H1 (cell line): ENCODE measurements around the gene TSPAN16. TPM values are rescaled to one million over a fixed set of nuclear protein-coding genes. Genes with fewer than 3 reads are reported as not detected.

ENCODE experiments used
- CTCF ChIA-PET: fragments of 300-600 bp; sonication (Branson Sonifier 250); formaldehyde crosslinking; loops from one replicate; lab custom pipeline; 2021; ENCODE audit not compliant: partially characterized antibody; lab: Charles Lee
- POLR2A ChIA-PET: fragments of 300-600 bp; sonication (Branson Sonifier 250); formaldehyde crosslinking; loops from one replicate; lab custom pipeline; 2021; ENCODE audit warnings: inconsistent platforms; ENCODE audit not compliant: partially characterized antibody; lab: Charles Lee
- DNase-seq, 2 experiments: peaks; one replicate each; pipeline versions ENCODE4 v3.0.0 to v3.0.0-alpha.2; 2010 to 2022; ENCODE audit warnings: low spot score in 2 of 2, low read depth in 1 of 2, mixed read lengths in 1 of 2
- FAIRE-seq: peaks from 2 replicates; lab custom pipeline; 2011; peaks lifted over from hg19 to GRCh38; lab: Jason Lieb, UNC
- H2AFZ ChIP-seq: 2 replicates; pipeline ENCODE4 v1.8.1; 2012; ENCODE audit warnings: low read length, inconsistent platforms
- H2AK5ac ChIP-seq: 2 replicates; pipeline ENCODE4 v1.6.1; 2013; ENCODE audit warnings: low read depth, low read length
- H2BK120ac ChIP-seq: replicated peaks from 2 replicates; pipeline ENCODE3; 2013; ENCODE audit warnings: low read depth, low read length, inconsistent platforms
- H2BK12ac ChIP-seq: 2 replicates; pipeline ENCODE4 v1.6.1; 2013; ENCODE audit warnings: low read depth, low read length
- H2BK15ac ChIP-seq: 2 replicates; pipeline ENCODE4 v1.6.1; 2013; ENCODE audit warnings: low read length
- H2BK20ac ChIP-seq: 2 replicates; pipeline ENCODE4 v1.6.1; 2013; ENCODE audit warnings: low read length
- H2BK5ac ChIP-seq: 2 replicates; pipeline ENCODE4 v1.6.1; 2013; ENCODE audit warnings: low read depth, low read length
- H3K14ac ChIP-seq: 2 replicates; pipeline ENCODE4 v1.6.1; 2013; ENCODE audit warnings: inconsistent platforms; ENCODE audit not compliant: insufficient read length
- H3K18ac ChIP-seq: 2 replicates; pipeline ENCODE4 v1.6.1; 2013; ENCODE audit warnings: low read length; ENCODE audit errors: extremely low read depth
- H3K23ac ChIP-seq: 2 replicates; pipeline ENCODE4 v1.6.1; 2013; ENCODE audit warnings: inconsistent platforms; ENCODE audit not compliant: insufficient read length
- H3K23me2 ChIP-seq: 2 replicates; pipeline ENCODE4 v1.6.1; 2013; ENCODE audit warnings: low read depth, low read length
- H3K27ac ChIP-seq: 2 replicates; pipeline ENCODE4 v1.6.1; 2011; ENCODE audit warnings: low read depth, low read length, inconsistent platforms
- H3K27me3 ChIP-seq, 4 experiments: replicated peaks in 1 of 4; 1 replicate in 1 of 4; 2 replicates in 3 of 4; pipeline versions ENCODE4 v1.6.1 to v1.8.1; 2011 to 2013; ENCODE audit warnings: low read length in 3 of 4, mild to moderate bottlenecking in 3 of 4, inconsistent platforms in 2 of 4, mixed read lengths in 2 of 4, moderate library complexity in 1 of 4; ENCODE audit not compliant: control insufficient read depth in 3 of 4, insufficient read depth in 3 of 4; ENCODE audit errors: extremely low read depth in 1 of 4
- H3K36me3 ChIP-seq, 4 experiments: 2 replicates each; pipeline versions ENCODE4 v1.6.1 to v1.8.1; 2011 to 2013; ENCODE audit warnings: mild to moderate bottlenecking in 4 of 4, low read length in 3 of 4, moderate library complexity in 2 of 4, control low read depth in 1 of 4, inconsistent platforms in 1 of 4; ENCODE audit not compliant: insufficient read depth in 4 of 4, control insufficient read depth in 2 of 4
- H3K4ac ChIP-seq: replicated peaks from 2 replicates; pipeline ENCODE3; 2013; ENCODE audit warnings: low read length, low read depth, mixed read lengths, inconsistent platforms; ENCODE audit not compliant: insufficient read length
- H3K4me1 ChIP-seq, 4 experiments: replicated peaks in 1 of 4; 1 replicate in 1 of 4; 2 replicates in 3 of 4; pipeline versions ENCODE4 v1.6.1 to v1.8.1; 2011 to 2013; ENCODE audit warnings: low read length in 3 of 4, inconsistent platforms in 2 of 4, mixed read lengths in 1 of 4; ENCODE audit not compliant: insufficient read depth in 4 of 4, control insufficient read depth in 3 of 4
- H3K4me2 ChIP-seq, 2 experiments: 2 replicates each; pipeline versions ENCODE4 v1.6.1 to v1.8.1; 2011 to 2013; ENCODE audit warnings: low read depth in 2 of 2, low read length in 2 of 2, control low read depth in 1 of 2, inconsistent platforms in 1 of 2, mild to moderate bottlenecking in 1 of 2; ENCODE audit not compliant: insufficient read depth in 1 of 2
- H3K4me3 ChIP-seq, 4 experiments: fragments of 200-600, 300-600 bp in 1 of 4; sonication (generic), shearing (Covaris generic), sonication (Bioruptor Twin) in 1 of 4; 2 replicates each; pipeline versions ENCODE4 v1.5.1 to v1.8.1; 2011 to 2016; ENCODE audit warnings: low read length in 4 of 4, low read depth in 3 of 4, control low read depth in 2 of 4, inconsistent platforms in 2 of 4, mild to moderate bottlenecking in 2 of 4, mixed read lengths in 1 of 4, moderate library complexity in 1 of 4; ENCODE audit not compliant: insufficient read depth in 2 of 4; ENCODE audit errors: extremely low read depth in 1 of 4
- H3K56ac ChIP-seq: replicated peaks from 2 replicates; pipeline ENCODE3; 2013; ENCODE audit warnings: low read depth, mild to moderate bottlenecking, mixed read lengths, low read length, inconsistent platforms; ENCODE audit not compliant: insufficient read length
- H3K79me1 ChIP-seq: 2 replicates; pipeline ENCODE4 v1.6.1; 2013; ENCODE audit warnings: low read depth, low read length, control low read depth
- H3K79me2 ChIP-seq, 2 experiments: 2 replicates each; pipeline versions ENCODE4 v1.6.1 to v1.8.1; 2012 to 2013; ENCODE audit warnings: low read length in 2 of 2, mild to moderate bottlenecking in 2 of 2, inconsistent platforms in 1 of 2; ENCODE audit not compliant: insufficient read depth in 2 of 2, control insufficient read depth in 1 of 2
- H3K9ac ChIP-seq, 4 experiments: replicated peaks in 1 of 4; 1 replicate in 1 of 4; 2 replicates in 3 of 4; pipeline versions ENCODE4 v1.6.1 to v1.8.1; 2011 to 2013; ENCODE audit warnings: low read depth in 3 of 4, low read length in 3 of 4, control low read depth in 2 of 4, mild to moderate bottlenecking in 2 of 4, moderate library complexity in 2 of 4, inconsistent platforms in 1 of 4; ENCODE audit errors: extremely low read depth in 1 of 4
- H3K9me3 ChIP-seq, 2 experiments: 2 replicates each; pipeline versions ENCODE4 v1.6.1 to v1.8.1; 2012 to 2013; ENCODE audit warnings: mild to moderate bottlenecking in 2 of 2, moderate library complexity in 2 of 2, control low read depth in 1 of 2, inconsistent platforms in 1 of 2, low read depth in 1 of 2, low read length in 1 of 2, mixed read lengths in 1 of 2; ENCODE audit not compliant: insufficient read depth in 2 of 2
- H4K20me1 ChIP-seq, 2 experiments: replicated peaks in 1 of 2; 2 replicates each; pipeline versions ENCODE3 to v1.8.1; 2011 to 2013; ENCODE audit warnings: inconsistent platforms in 2 of 2, low read length in 2 of 2, mild to moderate bottlenecking in 1 of 2; ENCODE audit not compliant: insufficient read depth in 2 of 2, control insufficient read depth in 1 of 2
- H4K5ac ChIP-seq: 2 replicates; pipeline ENCODE4 v1.6.1; 2013; ENCODE audit warnings: low read length, low read depth, mixed read lengths, inconsistent platforms; ENCODE audit not compliant: insufficient read length
- H4K8ac ChIP-seq: 2 replicates; pipeline ENCODE4 v1.8.0; 2013; ENCODE audit warnings: mild to moderate bottlenecking, moderate library complexity, low read length, inconsistent platforms; ENCODE audit not compliant: insufficient read depth; ENCODE audit errors: extremely low read depth
- H4K91ac ChIP-seq: replicated peaks from 2 replicates; pipeline ENCODE3; 2013; ENCODE audit warnings: low read length, mixed read lengths, inconsistent platforms; ENCODE audit not compliant: insufficient read length
- BCL11A ChIP-seq, 2 experiments: IDR thresholded peaks; one replicate each; pipeline ENCODE4 v1.6.1; 2011; ENCODE audit warnings: low read depth in 2 of 2, low read length in 2 of 2, mild to moderate bottlenecking in 2 of 2
- CEBPB ChIP-seq: IDR thresholded peaks from 2 replicates; pipeline ENCODE4 v1.6.1; 2012; ENCODE audit warnings: low read depth, low read length
- CREB1 ChIP-seq: IDR thresholded peaks from 2 replicates; pipeline ENCODE4 v1.6.1; 2012; ENCODE audit warnings: inconsistent platforms
- EGR1 ChIP-seq: IDR thresholded peaks from 2 replicates; pipeline ENCODE4 v1.6.1; 2011; ENCODE audit warnings: low read depth, low read length, borderline replicate concordance
- GABPA ChIP-seq: IDR thresholded peaks from 2 replicates; pipeline ENCODE4 v1.6.1; 2011; ENCODE audit warnings: mild to moderate bottlenecking, low read length, moderate library complexity, borderline replicate concordance; ENCODE audit not compliant: insufficient read depth
- PHF8 ChIP-seq: fragments of 200-600 bp; sonication (generic); conservative IDR thresholded peaks from 2 replicates; pipeline ENCODE4 v1.7.1; 2012; ENCODE audit warnings: low read depth, mild to moderate bottlenecking, inconsistent platforms, low read length, moderate library complexity
- SP4 ChIP-seq: IDR thresholded peaks from 2 replicates; pipeline ENCODE4 v1.6.1; 2012; ENCODE audit warnings: low read length, inconsistent platforms
- ZNF274 ChIP-seq: IDR thresholded peaks from 2 replicates; pipeline ENCODE4 v1.7.0; 2012; ENCODE audit warnings: low read length, borderline replicate concordance; ENCODE audit errors: extremely low read depth
- WGBS, 2 experiments: shearing (Covaris generic) in 1 of 2; methylation state at CpG; one replicate each; pipeline versions ENCODE4 v1.1.6 to v1.1.7; 2013 to 2015; ENCODE audit warnings: low lambda C conversion rate in 2 of 2, mixed read lengths in 2 of 2, inconsistent platforms in 1 of 2, low coverage in 1 of 2, missing lambda C conversion rate in 1 of 2; ENCODE audit not compliant: insufficient replicate concordance in 2 of 2, insufficient coverage in 1 of 2, insufficient read length in 1 of 2; ENCODE audit errors: extremely low coverage in 1 of 2, missing lambda C conversion rate in 1 of 2; 5-methylcytosine and 5-hydroxymethylcytosine counted together
- polyA plus RNA-seq, 7 experiments: library from polyadenylated mRNA; depleted of rRNA in 3 of 7; stranded (reverse) in 5 of 7; unstranded in 2 of 7; fragments of >200 nt in 5 of 7; fragments of 200-250 nt in 2 of 7; gene quantifications; 1 replicate in 5 of 7; 2 replicates in 1 of 7; 4 replicates in 1 of 7; pipeline versions ENCODE4 v1.2.1 to v1.2.3, GENCODE V29; 2011 to 2013; ENCODE audit warnings: missing spikeins in 2 of 7, mixed read lengths in 2 of 7
- total RNA-seq: library from RNA; stranded (reverse); fragmentation: NEBNext Ultra II Directional; extraction: Animal tissue kit (Norgen Biotek cat#: 25700); gene quantifications from 2 replicates; pipeline ENCODE4 v1.2.1, GENCODE V29; 2021
- TF ChIP-seq, protein P1 (sequence below): IDR thresholded peaks from 2 replicates; pipeline ENCODE4 v1.6.1; 2011; ENCODE audit warnings: low read depth, mild to moderate bottlenecking, low read length; ENCODE audit not compliant: insufficient read depth
- TF ChIP-seq, protein P2 (sequence below): IDR thresholded peaks from 2 replicates; pipeline ENCODE4 v1.6.1; 2012; ENCODE audit warnings: inconsistent platforms

TSPAN16 gene
- total and polyA plus RNA-seq, 2 of the 8 experiments (the other 6 are each of a cell fraction or from before 2014, with no cell fraction given), result not detected

DNA sequence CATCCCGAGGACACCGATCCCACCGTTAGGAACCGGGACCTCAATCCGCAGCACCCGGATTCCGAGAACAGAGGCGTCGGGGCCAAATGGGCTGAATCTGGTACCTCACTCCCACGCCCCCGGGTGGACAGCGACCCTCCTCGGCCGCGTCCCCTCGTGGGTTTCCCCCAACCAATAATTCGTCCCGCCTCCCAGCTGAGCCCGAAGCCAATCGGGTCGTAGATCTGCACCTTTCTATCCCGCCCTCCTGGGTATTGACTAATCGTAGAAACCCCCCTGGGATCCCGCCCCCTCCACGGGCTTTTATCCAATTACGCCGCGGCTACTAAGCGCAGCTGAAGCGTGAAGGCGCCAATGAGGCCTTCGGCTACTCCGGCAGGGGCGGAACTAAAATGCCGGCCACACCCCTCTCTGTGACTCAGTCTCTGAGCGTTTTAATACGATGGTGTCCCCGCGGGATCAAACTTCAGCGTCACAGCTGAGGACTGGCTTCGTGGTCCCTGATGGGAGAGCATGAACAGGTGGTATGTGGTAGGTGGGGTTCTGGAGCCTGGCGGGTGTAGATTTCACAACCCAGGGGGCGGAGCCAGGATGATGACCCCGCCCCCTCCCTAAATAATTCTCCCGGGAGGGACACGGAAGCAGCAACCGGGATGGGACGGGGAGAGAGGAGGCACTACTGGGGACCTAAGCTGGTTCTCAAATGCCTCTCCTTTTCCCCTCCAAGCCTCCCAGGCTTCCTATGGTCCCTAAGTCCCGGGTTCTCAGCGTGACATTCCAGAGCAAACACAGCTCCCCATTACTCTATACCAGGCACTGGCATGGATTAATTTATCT lies 50.4 kb downstream of the TSPAN16 start, which contains the start of the genes CCDC159 and TMEM205:
Gene CCDC159, plus strand, starts transcription at position 416 of the 837 bp plus-strand sequence. Its CDS starts 88 bp downstream, at position 504.
Gene TMEM205, minus strand, starts transcription at position 165 of the 837 bp plus-strand sequence. CDS start 649 bp downstream, outside the sequence.
- H2BK120ac ChIP-seq, result no peak within 1 kb of the TSS
- no peak within 1 kb of the TSS for H4K91ac ChIP-seq
- H4K20me1 ChIP-seq, result no peaks in the 10 kb centered on the region
- peak within 1 kb of the TSS; percentile 20; the same call in 1 of the 2 replicates for H2BK5ac ChIP-seq
- no peak within 1 kb of the TSS for H2BK20ac ChIP-seq
- 1% methylated on average over 41 of the region's 50 CpGs; no CpG with 5 or more reads in 1 of the 2 experiments for WGBS, 2 experiments
- H2BK15ac ChIP-seq, result 0 out of 2 replicates have a peak within 1 kb of the TSS, but pooled peaks have one; percentile 72
- H3K27ac ChIP-seq, result 0 out of 2 replicates have a peak within 1 kb of the TSS, but pooled peaks have one; percentile 37
- peak within 1 kb of the TSS; percentile 75 to 99 for H3K4me2 ChIP-seq
- peaks cover 0 to 10% (median 6%) of the 10 kb centered on the region in 4 experiments; a peak in 5 of 7 replicates for H3K4me1 ChIP-seq
- no peaks in the 10 kb centered on the region for H3K27me3 ChIP-seq
- H3K23me2 ChIP-seq, result peaks cover 12% of the 10 kb centered on the region
- FAIRE-seq (peak; percentile 83), DNase-seq (peak; percentile 96 to 97)
- peak within 1 kb of the TSS; percentile 35 for H4K5ac ChIP-seq
- H3K56ac ChIP-seq, result peak within 1 kb of the TSS; percentile 2
- 0 out of 2 replicates have a peak within 1 kb of the TSS, but pooled peaks have one; percentile 12 for H2BK12ac ChIP-seq
- H3K18ac ChIP-seq, result peak within 1 kb of the TSS; percentile 60; the same call in 1 of the 2 replicates
- H2AFZ ChIP-seq, result peak within 1 kb of the TSS; percentile 80
- no peak within 1 kb of the TSS for H4K8ac ChIP-seq
- H3K4me3 ChIP-seq, result peak within 1 kb of the TSS; percentile 63 to 94 (median 84)
- POLR2A ChIA-PET, result interaction anchor here (1.0 to 1.5 kb wide), 6 partner anchors 18 to 60 kb away, joined by 3 to 11 read pairs (median 4); partner anchors contain the start of genes EPOR and SWSAP1
- 0 out of 2 replicates have a peak within 1 kb of the TSS, but pooled peaks have one; percentile 40 for H2AK5ac ChIP-seq
- H3K79me1 ChIP-seq, result peaks cover 5% of the 10 kb centered on the region; the same call in 1 of the 2 replicates
- H3K23ac ChIP-seq, result no peak within 1 kb of the TSS
- no peak within 1 kb of the TSS for H3K14ac ChIP-seq
- H3K4ac ChIP-seq, result no peak within 1 kb of the TSS
- CTCF ChIA-PET, result interaction anchor here (0.7 to 1.9 kb wide), 12 partner anchors 12 to 208 kb away, joined by 3 to 6 read pairs (median 4); partner anchors contain the start of gene TSPAN16
- peaks cover 0 to 3% of the 10 kb centered on the region in 2 experiments; a peak in 1 of 4 replicates for H3K79me2 ChIP-seq
- no peaks in the 10 kb centered on the region for H3K36me3 ChIP-seq
- peaks cover 0 to 6% of the 10 kb centered on the region in 2 experiments; a peak in 1 of 4 replicates for H3K9me3 ChIP-seq
- peak within 1 kb of the TSS in 3 of 4 experiments; percentile 31 to 62 (median 62); a peak in 6 of 7 replicates for H3K9ac ChIP-seq
- TF ChIP-seq GABPA (no peak), ZNF274 (no peak), CEBPB (peak; percentile 98), BCL11A (IDR thresholded peaks at IDR 0.05; ENCODE audit: low read depth in 2 of 2, low read length in 2 of 2) (no peak), SP4 (0 out of 2 replicates have a peak, but pooled peaks have one; percentile 47), PHF8 (peak; percentile 44), EGR1 (peak; percentile 35; the same call in 1 of the 2 replicates), CREB1 (peak; percentile 88)
- TF ChIP-seq, protein P1, sequence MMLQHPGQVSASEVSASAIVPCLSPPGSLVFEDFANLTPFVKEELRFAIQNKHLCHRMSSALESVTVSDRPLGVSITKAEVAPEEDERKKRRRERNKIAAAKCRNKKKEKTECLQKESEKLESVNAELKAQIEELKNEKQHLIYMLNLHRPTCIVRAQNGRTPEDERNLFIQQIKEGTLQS, result no peak
- TF ChIP-seq, protein P2, sequence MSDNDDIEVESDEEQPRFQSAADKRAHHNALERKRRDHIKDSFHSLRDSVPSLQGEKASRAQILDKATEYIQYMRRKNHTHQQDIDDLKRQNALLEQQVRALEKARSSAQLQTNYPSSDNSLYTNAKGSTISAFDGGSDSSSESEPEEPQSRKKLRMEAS, result peak; percentile 86
